Liver (tissue), 9 donors: ENCODE results near the gene RAB35. TPM values are rescaled to one million over a fixed set of nuclear protein-coding genes. Genes with fewer than 3 reads are reported as not detected.

ENCODE experiments used
- DNase-seq: peaks from one replicate; pipeline ENCODE4 v3.0.0-alpha.2; 2017; ENCODE audit warnings: low spot score
- H3K27ac ChIP-seq, 2 donors: one replicate each; pipeline ENCODE4 v1.7.0; 2013; ENCODE audit warnings: inconsistent platforms in 2 of 2, low read length in 2 of 2, control low read depth in 1 of 2, low read depth in 1 of 2, mild to moderate bottlenecking in 1 of 2
- H3K27me3 ChIP-seq, 4 donors: one replicate each; pipeline versions ENCODE4 v1.6.1 to v1.7.0; 2013; ENCODE audit warnings: low read length in 3 of 4, inconsistent platforms in 1 of 4, mild to moderate bottlenecking in 1 of 4, moderate library complexity in 1 of 4; ENCODE audit not compliant: control insufficient read depth in 4 of 4, insufficient read depth in 4 of 4
- H3K36me3 ChIP-seq, 4 donors: one replicate each; pipeline versions ENCODE4 v1.6.1 to v1.7.0; 2013; ENCODE audit warnings: low read length in 3 of 4, mild to moderate bottlenecking in 3 of 4, low read depth in 1 of 4, moderate library complexity in 1 of 4; ENCODE audit not compliant: control insufficient read depth in 4 of 4, insufficient read depth in 3 of 4
- H3K4me1 ChIP-seq, 4 donors: one replicate each; pipeline versions ENCODE4 v1.6.1 to v1.7.0; 2013; ENCODE audit warnings: low read length in 3 of 4, mild to moderate bottlenecking in 3 of 4, moderate library complexity in 1 of 4; ENCODE audit not compliant: control insufficient read depth in 4 of 4, insufficient read depth in 4 of 4
- H3K4me3 ChIP-seq, 3 donors: one replicate each; pipeline versions ENCODE4 v1.6.1 to v1.7.0; 2013; ENCODE audit warnings: low read length in 3 of 3, control low read depth in 1 of 3, low read depth in 1 of 3, mild to moderate bottlenecking in 1 of 3
- H3K9ac ChIP-seq, 2 donors: one replicate each; pipeline ENCODE4 v1.7.0; 2013; ENCODE audit warnings: low read length in 2 of 2, mild to moderate bottlenecking in 2 of 2, moderate library complexity in 2 of 2, control low read depth in 1 of 2, low read depth in 1 of 2
- H3K9me3 ChIP-seq, 4 donors: one replicate each; pipeline versions ENCODE4 v1.6.1 to v1.7.0; 2013; ENCODE audit warnings: low read length in 3 of 4; ENCODE audit not compliant: control insufficient read depth in 4 of 4
- EGR1 ChIP-seq, 2 donors: IDR thresholded peaks; 2 replicates each; pipeline ENCODE4 v1.6.1; 2016 to 2018; ENCODE audit warnings: antibody characterized with exemption in 2 of 2, low read depth in 2 of 2
- FOXA1 ChIP-seq: IDR thresholded peaks from 2 replicates; pipeline ENCODE4 v1.6.1; 2016; ENCODE audit warnings: antibody characterized with exemption
- FOXA2 ChIP-seq: IDR thresholded peaks from 2 replicates; pipeline ENCODE4 v1.6.1; 2016; ENCODE audit warnings: antibody characterized with exemption
- GABPA ChIP-seq, 2 donors: IDR thresholded peaks in 1 of 2; conservative IDR thresholded peaks in 1 of 2; 2 replicates each; pipeline ENCODE4 v1.6.1; 2016; ENCODE audit warnings: antibody characterized with exemption in 2 of 2, mild to moderate bottlenecking in 1 of 2, moderate library complexity in 1 of 2
- HNF4A ChIP-seq, 2 donors: conservative IDR thresholded peaks; 2 replicates each; pipeline ENCODE4 v1.6.1; 2016; ENCODE audit warnings: antibody characterized with exemption in 2 of 2, mild to moderate bottlenecking in 2 of 2
- HNF4G ChIP-seq: IDR thresholded peaks from 2 replicates; pipeline ENCODE4 v1.6.1; 2016; ENCODE audit warnings: antibody characterized with exemption
- JUND ChIP-seq, 2 donors: IDR thresholded peaks; 2 replicates each; pipeline ENCODE4 v1.6.1; 2016; ENCODE audit warnings: antibody characterized with exemption in 2 of 2
- NR2F2 ChIP-seq: IDR thresholded peaks from 2 replicates; pipeline ENCODE4 v1.6.1; 2016; ENCODE audit warnings: antibody characterized with exemption
- RXRA ChIP-seq, 2 donors: IDR thresholded peaks; 2 replicates each; pipeline ENCODE4 v1.6.1; 2017 to 2018; ENCODE audit warnings: antibody characterized with exemption in 2 of 2, mild to moderate bottlenecking in 1 of 2
- SP1 ChIP-seq: IDR thresholded peaks from 2 replicates; pipeline ENCODE4 v1.6.1; 2018; ENCODE audit warnings: antibody characterized with exemption, mild to moderate bottlenecking
- TAF1 ChIP-seq: conservative IDR thresholded peaks from 2 replicates; pipeline ENCODE4 v1.6.1; 2016; ENCODE audit warnings: antibody characterized with exemption, mild to moderate bottlenecking
- WGBS: extraction: QIAGEN DNeasy Blood & Tissue Kit; methylation state at CpG from one replicate; pipeline ENCODE4 v1.1.7; 2013; 5-methylcytosine and 5-hydroxymethylcytosine counted together
- polyA plus RNA-seq, 2 donors: library from polyadenylated mRNA; stranded (reverse) in 1 of 2; unstranded in 1 of 2; fragments of 200-250 nt in 1 of 2; fragments of >200 nt in 1 of 2; fragmentation: Nextera tagmentation in 1 of 2; extraction: Ambion mirVana in 1 of 2; gene quantifications; one replicate each; pipeline versions ENCODE4 v1.2.1 to v1.2.3, GENCODE V29; 2013 to 2015
- total RNA-seq, 2 donors: library from RNA; depleted of rRNA; stranded (reverse); fragments of >200 nt; gene quantifications; one replicate each; pipeline ENCODE4 v1.2.3, GENCODE V29; 2014
- TF ChIP-seq, protein P1 (sequence below): IDR thresholded peaks from 2 replicates; pipeline ENCODE4 v1.6.1; 2016; ENCODE audit warnings: antibody characterized with exemption
- TF ChIP-seq, protein P2 (sequence below): IDR thresholded peaks from 2 replicates; pipeline ENCODE4 v1.6.1; 2016; ENCODE audit warnings: antibody characterized with exemption
- TF ChIP-seq, protein P3 (sequence below): IDR thresholded peaks from 2 replicates; pipeline ENCODE4 v1.6.1; 2016; ENCODE audit warnings: antibody characterized with exemption
- TF ChIP-seq, protein P4 (sequence below): IDR thresholded peaks from 2 replicates; pipeline ENCODE4 v1.6.1; 2016; ENCODE audit warnings: antibody characterized with exemption, mild to moderate bottlenecking
- TF ChIP-seq, protein P5 (sequence below): fragments of 150-350 bp; IDR thresholded peaks from 2 replicates; pipeline ENCODE4 v1.5.1; 2017; ENCODE audit warnings: improper control_type of control experiment, low read depth, low read length; ENCODE audit not compliant: missing input control
- donor health status: healthy.
- donor health status: healthy.
- donor health status: healthy.
- donor health status: healthy.
- donor health status: healthy.

RAB35 gene
- total and polyA plus RNA-seq, 4 donors = 7.4 to 14.4 (median 10.2) TPM

DNA sequence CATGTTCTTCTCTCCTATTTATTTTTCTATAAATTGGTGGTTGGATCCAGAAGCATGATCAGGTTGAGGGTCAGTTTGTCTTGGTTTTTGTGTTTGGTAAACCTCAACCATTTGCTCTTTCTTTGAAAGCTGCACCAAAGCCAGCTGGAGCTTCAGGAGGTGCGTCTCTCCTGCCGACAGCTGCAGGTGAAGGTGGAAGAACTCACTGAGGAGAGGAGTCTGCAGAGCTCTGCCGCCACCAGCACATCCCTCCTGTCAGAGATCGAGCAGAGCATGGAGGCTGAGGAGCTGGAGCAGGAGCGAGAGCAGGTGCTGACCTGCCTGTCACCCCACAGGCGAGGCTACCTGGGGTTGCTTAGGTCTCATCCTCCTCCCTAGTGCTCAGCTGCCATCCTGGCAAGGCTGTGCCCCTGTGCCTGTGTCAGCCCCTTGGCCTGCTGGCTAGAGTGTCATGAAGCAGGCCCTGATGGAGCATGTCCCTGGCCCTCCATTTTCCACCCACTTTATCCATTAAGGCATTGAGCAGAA lies 45.0 kb downstream of the RAB35 start:
- TF ChIP-seq FOXA1 = no peak
- no peak for TF ChIP-seq RXRA (IDR thresholded peaks at IDR 0.05)
- TF ChIP-seq GABPA (IDR thresholded peaks at IDR 0.05 in 1 of 2, conservative IDR thresholded peaks at IDR 0.05 in 1 of 2) = no peak
- no peak for TF ChIP-seq TAF1
- no peaks in the 10 kb centered on the region for H3K36me3 ChIP-seq
- H3K4me1 ChIP-seq = peaks cover 0 to 3% (median 0%) of the 10 kb centered on the region in 4 donors
- H3K27ac ChIP-seq = no peak overlapping the region
- H3K9me3 ChIP-seq = no peaks in the 10 kb centered on the region
- H3K4me3 ChIP-seq = no peak overlapping the region
- WGBS = 97% methylated on average over 6 of the region's 6 CpGs
- no peaks in the 10 kb centered on the region for H3K27me3 ChIP-seq
- no peak overlapping the region for H3K9ac ChIP-seq
- no peak for DNase-seq

DNA sequence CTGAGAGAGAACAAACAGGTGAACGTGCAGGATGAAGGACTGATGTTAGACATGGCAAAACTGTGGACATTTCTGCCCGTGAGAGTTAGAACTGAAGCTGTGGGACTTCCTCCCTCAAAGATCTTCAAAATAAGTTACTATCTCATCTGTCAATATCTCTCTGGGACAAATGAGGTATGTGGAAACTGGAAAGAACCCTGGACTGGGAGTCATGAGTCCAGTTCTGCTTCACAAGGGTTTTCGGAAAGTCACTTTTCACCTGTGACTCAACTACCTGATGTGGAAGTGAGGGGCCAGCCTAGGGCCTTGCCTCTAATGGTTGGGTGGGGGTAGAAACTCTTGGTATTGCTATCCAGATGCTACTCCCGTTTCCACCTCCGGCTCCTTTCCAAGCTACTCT lies 47.3 kb downstream of the RAB35 start:
- no peak for DNase-seq
- H3K36me3 ChIP-seq = no peaks in the 10 kb centered on the region
- TF ChIP-seq SP1 = peak; percentile 26
- TF ChIP-seq, protein P1, sequence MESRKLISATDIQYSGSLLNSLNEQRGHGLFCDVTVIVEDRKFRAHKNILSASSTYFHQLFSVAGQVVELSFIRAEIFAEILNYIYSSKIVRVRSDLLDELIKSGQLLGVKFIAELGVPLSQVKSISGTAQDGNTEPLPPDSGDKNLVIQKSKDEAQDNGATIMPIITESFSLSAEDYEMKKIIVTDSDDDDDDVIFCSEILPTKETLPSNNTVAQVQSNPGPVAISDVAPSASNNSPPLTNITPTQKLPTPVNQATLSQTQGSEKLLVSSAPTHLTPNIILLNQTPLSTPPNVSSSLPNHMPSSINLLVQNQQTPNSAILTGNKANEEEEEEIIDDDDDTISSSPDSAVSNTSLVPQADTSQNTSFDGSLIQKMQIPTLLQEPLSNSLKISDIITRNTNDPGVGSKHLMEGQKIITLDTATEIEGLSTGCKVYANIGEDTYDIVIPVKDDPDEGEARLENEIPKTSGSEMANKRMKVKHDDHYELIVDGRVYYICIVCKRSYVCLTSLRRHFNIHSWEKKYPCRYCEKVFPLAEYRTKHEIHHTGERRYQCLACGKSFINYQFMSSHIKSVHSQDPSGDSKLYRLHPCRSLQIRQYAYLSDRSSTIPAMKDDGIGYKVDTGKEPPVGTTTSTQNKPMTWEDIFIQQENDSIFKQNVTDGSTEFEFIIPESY = no peak
- TF ChIP-seq RXRA (IDR thresholded peaks at IDR 0.05) = peak in 1 of 2 donors; percentile 18
- TF ChIP-seq HNF4A (conservative IDR thresholded peaks at IDR 0.05) = peak; percentile 68 to 83
- H3K27ac ChIP-seq = no peak overlapping the region
- no peak overlapping the region for H3K9ac ChIP-seq
- H3K27me3 ChIP-seq = no peaks in the 10 kb centered on the region
- H3K4me3 ChIP-seq = no peak overlapping the region
- H3K4me1 ChIP-seq = peaks cover 0 to 12% (median 9%) of the 10 kb centered on the region in 4 donors
- 66% methylated on average over 5 of the region's 5 CpGs for WGBS
- no peaks in the 10 kb centered on the region for H3K9me3 ChIP-seq

DNA sequence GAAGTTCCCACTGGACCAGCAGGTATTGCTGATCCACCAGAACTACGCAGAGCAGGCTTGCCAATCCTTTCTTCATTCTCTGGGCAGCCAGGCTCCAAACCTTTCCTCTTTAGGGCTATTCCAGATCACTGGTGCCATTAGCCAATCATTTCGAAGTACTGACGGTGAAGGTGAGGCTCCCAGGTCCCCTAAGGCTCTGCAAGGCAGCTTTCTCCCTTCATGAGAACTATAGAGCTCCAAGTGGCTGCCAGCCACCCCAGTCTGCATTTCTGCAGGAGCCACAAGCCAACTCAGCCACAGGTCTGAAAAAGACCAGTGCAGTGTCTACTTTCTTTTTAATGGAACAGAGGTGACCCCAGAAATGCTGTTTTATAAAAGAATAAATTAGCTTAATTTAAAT lies 48.7 kb downstream of the RAB35 start:
- 92% methylated on average over 3 of the region's 3 CpGs for WGBS
- H3K36me3 ChIP-seq = no peaks in the 10 kb centered on the region
- H3K27ac ChIP-seq = no peak overlapping the region
- no peaks in the 10 kb centered on the region for H3K27me3 ChIP-seq
- no peak overlapping the region for H3K4me3 ChIP-seq
- peaks cover 0 to 12% (median 9%) of the 10 kb centered on the region in 4 donors for H3K4me1 ChIP-seq
- H3K9ac ChIP-seq = no peak overlapping the region
- DNase-seq = no peak
- H3K9me3 ChIP-seq = no peaks in the 10 kb centered on the region
- TF ChIP-seq TAF1 (no peak), EGR1 (IDR thresholded peaks at IDR 0.05; ENCODE audit: low read depth in 2 of 2) (no peak), GABPA (IDR thresholded peaks at IDR 0.05 in 1 of 2, conservative IDR thresholded peaks at IDR 0.05 in 1 of 2) (no peak), NR2F2 (no peak), RXRA (IDR thresholded peaks at IDR 0.05) (no peak), FOXA2 (no peak), FOXA1 (no peak), SP1 (no peak), HNF4A (conservative IDR thresholded peaks at IDR 0.05) (no peak), JUND (IDR thresholded peaks at IDR 0.05) (no peak), HNF4G (no peak)
- TF ChIP-seq, protein P1 = no peak
- TF ChIP-seq, protein P2, sequence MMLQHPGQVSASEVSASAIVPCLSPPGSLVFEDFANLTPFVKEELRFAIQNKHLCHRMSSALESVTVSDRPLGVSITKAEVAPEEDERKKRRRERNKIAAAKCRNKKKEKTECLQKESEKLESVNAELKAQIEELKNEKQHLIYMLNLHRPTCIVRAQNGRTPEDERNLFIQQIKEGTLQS = no peak
- TF ChIP-seq, protein P3, sequence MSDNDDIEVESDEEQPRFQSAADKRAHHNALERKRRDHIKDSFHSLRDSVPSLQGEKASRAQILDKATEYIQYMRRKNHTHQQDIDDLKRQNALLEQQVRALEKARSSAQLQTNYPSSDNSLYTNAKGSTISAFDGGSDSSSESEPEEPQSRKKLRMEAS = no peak
- TF ChIP-seq, protein P4, sequence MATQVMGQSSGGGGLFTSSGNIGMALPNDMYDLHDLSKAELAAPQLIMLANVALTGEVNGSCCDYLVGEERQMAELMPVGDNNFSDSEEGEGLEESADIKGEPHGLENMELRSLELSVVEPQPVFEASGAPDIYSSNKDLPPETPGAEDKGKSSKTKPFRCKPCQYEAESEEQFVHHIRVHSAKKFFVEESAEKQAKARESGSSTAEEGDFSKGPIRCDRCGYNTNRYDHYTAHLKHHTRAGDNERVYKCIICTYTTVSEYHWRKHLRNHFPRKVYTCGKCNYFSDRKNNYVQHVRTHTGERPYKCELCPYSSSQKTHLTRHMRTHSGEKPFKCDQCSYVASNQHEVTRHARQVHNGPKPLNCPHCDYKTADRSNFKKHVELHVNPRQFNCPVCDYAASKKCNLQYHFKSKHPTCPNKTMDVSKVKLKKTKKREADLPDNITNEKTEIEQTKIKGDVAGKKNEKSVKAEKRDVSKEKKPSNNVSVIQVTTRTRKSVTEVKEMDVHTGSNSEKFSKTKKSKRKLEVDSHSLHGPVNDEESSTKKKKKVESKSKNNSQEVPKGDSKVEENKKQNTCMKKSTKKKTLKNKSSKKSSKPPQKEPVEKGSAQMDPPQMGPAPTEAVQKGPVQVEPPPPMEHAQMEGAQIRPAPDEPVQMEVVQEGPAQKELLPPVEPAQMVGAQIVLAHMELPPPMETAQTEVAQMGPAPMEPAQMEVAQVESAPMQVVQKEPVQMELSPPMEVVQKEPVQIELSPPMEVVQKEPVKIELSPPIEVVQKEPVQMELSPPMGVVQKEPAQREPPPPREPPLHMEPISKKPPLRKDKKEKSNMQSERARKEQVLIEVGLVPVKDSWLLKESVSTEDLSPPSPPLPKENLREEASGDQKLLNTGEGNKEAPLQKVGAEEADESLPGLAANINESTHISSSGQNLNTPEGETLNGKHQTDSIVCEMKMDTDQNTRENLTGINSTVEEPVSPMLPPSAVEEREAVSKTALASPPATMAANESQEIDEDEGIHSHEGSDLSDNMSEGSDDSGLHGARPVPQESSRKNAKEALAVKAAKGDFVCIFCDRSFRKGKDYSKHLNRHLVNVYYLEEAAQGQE = no peak
- TF ChIP-seq, protein P5, sequence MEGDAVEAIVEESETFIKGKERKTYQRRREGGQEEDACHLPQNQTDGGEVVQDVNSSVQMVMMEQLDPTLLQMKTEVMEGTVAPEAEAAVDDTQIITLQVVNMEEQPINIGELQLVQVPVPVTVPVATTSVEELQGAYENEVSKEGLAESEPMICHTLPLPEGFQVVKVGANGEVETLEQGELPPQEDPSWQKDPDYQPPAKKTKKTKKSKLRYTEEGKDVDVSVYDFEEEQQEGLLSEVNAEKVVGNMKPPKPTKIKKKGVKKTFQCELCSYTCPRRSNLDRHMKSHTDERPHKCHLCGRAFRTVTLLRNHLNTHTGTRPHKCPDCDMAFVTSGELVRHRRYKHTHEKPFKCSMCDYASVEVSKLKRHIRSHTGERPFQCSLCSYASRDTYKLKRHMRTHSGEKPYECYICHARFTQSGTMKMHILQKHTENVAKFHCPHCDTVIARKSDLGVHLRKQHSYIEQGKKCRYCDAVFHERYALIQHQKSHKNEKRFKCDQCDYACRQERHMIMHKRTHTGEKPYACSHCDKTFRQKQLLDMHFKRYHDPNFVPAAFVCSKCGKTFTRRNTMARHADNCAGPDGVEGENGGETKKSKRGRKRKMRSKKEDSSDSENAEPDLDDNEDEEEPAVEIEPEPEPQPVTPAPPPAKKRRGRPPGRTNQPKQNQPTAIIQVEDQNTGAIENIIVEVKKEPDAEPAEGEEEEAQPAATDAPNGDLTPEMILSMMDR = no peak
